HG02840 (cell line): ENCODE data around the gene PDE5A.

ENCODE experiments used
- ATAC-seq: cut with Tn5 transposase; IDR thresholded peaks from one replicate; pipeline ENCODE4 v1.9.1; 2021; ENCODE audit warnings: mild to moderate bottlenecking, moderate library complexity, moderate number of reproducible peaks; ENCODE audit not compliant: unreplicated experiment, low FRiP score

The PDE5A gene

DNA sequence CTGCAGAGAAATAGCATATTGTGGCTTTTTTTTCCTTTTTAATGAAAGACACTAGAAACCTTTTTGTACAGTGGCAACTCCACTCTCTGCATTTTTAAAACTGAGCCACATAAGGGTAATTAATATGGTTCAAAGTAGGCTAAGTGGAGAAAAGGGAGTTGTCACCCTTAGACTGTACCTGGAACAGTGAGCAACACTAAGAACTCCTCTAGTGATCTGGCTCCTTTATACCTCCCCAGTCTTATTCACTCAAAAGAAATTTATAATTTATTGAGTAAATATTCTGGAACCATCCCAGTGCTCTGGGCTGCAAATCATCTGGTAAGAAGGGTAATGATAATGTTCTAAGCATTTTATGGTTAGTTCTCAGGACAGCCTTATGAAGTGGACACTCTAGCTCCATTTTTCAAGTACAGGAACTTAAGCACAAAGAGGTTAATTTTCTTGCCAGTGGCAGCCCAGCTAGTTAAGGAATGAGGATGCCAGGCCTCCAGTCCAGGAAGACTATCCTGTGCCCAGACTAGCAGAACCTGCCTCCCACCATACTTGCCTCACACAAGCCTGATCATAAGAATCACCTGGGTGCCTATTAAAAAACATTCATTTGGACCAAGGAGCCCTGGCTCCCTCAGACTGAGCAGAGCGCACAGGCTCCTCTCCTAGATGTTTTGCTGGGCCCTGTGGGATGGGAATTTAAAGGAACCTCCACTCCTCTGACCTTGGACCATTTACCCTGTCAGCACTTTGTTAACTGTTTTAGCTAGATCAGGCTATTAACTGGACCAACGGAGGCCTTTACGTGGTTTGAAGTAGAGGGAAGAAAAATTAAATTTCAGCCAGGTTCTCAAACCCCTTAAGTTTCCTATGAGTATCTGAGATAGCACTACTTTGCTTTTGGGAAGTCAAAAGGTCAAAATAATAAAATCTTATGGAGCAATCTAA lies 102.6 kb downstream of the PDE5A start:
- no peak for ATAC-seq

- no peak for ATAC-seq
These were observed 103.4 kb downstream of the PDE5A start for GRCh38 chr4:119525005-119525749.

- ATAC-seq = no peak
These were observed 105.2 kb downstream of the PDE5A start for GRCh38 chr4:119523399-119523798.

- no peak for ATAC-seq
These were observed 107.3 kb downstream of the PDE5A start for GRCh38 chr4:119521268-119521667.

GRCh38 chr4:119518915-119519410 lies 109.6 kb downstream of the PDE5A start:
- ATAC-seq = no peak

DNA sequence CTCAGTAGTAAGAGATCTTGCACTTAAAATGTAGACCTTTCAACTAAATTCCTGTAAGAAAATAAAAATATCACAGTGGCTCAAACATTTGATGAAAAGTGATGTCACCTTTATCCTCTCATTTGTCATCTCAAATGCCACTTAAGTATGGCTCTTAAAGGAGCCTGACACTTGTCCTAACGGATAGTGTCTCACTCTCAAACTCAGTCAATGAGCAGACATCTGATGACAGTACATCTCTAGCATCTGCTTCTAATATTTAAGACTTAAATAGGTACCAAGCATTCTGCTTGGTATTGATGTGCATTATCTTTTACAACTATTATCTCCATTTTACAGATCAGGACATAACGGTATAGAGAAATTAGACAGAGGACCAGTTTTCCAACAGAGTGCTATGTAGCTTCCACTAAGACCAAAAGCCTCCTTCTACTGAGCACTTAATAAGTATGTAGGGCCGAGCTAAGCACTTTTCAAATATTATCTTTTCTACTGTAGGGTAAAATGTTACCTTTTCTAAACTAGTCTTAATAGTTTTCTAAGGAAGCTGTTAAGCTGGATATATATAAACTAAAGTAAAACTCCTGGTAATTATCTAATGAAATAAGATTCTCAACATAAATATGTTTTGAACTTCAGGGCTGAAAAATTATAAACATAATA lies 110.2 kb downstream of the PDE5A start:
- ATAC-seq = no peak

GRCh38 chr4:119517361-119518229 lies 111.0 kb downstream of the PDE5A start:
- ATAC-seq = no peak

GRCh38 chr4:119512398-119512797 lies 116.2 kb downstream of the PDE5A start:
- no peak for ATAC-seq

- ATAC-seq = no peak
These were observed 118.0 kb downstream of the PDE5A start for GRCh38 chr4:119510395-119511149.

GRCh38 chr4:119508281-119508680 lies 120.3 kb downstream of the PDE5A start:
- no peak for ATAC-seq

DNA sequence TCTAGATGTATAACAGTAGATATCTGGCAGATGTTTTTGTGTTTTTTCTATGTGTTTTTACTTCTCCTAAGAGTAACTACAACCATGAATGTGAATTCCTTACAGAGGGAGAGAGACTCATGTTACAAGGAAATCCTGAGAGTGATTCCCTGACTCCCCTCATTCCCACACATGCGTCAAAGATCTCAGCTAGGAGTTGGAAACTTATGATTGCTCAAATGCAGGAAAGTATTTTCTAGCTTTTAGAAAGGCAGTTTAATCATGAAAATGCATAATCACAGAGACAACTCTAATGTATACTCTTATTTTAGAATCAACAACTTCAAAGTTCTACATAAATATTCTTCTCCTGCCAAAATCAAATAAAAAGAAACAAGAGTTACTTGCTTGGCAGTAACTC lies 121.8 kb downstream of the PDE5A start:
- no peak for ATAC-seq

GRCh38 chr4:119504616-119505015 lies 124.0 kb downstream of the PDE5A start:
- no peak for ATAC-seq

DNA sequence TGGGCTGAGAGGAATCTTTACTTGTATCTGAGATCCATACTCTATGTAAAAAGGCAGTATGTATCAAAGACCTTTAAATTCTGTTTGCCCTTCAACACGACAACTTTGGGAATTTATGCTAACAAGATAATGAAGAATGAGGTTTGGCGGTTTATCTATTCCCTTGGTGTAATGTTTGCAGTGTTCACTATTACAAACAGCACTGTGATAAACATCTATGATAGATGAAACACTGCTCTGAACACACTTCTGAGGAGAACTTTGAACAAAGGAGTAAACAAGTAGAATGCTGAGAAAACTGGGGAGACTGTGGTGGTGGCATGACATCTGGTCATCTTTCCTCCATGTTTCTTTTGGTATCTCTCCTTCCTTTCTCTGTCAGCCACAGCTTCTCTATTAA lies 126.9 kb downstream of the PDE5A start:
- ATAC-seq = no peak

DNA sequence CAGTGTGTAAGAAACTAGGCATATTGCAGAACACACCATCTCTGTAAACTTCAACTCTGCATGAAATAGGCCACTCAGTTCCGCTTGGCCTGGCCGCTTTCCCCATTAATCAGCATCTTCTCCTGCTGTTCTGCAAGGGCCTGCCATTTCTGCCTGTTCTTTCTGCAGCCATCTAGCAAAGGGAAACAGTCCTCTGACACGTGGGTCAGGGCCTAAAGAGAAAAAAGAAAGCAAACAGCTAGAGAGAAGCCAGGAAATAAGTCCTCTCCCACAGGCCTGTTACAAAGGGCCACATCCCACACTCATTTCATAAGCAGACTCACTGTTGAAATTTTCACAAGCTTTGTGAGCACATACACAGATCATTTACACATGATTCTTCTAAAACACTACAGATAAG lies 130.1 kb downstream of the PDE5A start:
- ATAC-seq = no peak

DNA sequence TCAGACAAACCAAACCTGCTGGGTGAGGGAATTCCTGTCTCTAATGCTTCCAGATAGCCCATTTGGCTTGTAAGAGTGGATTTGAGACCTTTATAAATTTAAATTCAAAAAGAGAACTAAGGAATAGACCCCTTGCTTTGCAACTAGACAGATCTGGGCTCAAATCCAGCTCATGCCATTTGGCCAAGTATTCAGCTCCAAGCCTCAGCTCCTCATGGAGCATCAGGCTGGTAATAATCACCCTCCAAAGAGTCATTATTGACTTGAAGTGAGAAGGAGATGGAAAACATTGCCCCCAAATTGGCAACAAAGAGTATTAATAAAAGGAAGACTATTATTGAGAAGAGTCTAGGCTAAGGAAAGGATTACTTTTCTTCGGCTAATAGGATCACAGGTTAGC lies 134.7 kb downstream of the PDE5A start:
- no peak for ATAC-seq

- ATAC-seq = no peak
These were observed 135.2 kb downstream of the PDE5A start for GRCh38 chr4:119493419-119493818.

DNA sequence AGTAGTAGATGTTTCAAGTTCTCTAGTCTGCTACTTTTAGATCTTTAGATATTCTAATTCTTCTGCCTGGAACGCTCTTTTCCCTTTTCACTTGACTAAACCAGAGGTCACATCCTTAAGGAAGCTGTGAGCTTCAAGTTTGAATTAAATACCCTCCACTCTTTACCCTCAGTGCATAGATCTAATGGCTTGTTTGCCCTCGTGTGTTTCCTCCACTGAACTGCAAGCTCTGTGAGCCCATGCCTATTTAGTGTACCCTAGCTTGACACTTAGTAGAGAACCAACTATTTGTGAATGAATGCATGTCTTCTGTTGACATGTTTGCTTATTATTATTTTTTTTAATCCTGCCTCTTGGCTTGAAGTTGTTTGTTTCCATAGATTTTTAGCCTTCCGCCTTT lies 138.3 kb downstream of the PDE5A start:
- no peak for ATAC-seq

- no peak for ATAC-seq
These were observed 139.3 kb downstream of the PDE5A start for GRCh38 chr4:119489305-119489704.

- no peak for ATAC-seq
These were observed 148.3 kb downstream of the PDE5A start for GRCh38 chr4:119480331-119480730.
